NCI-H1417 treated with DMSO at 0.1 percent for 48 hours (cell line): ENCODE data around the gene HDAC7.

Experiments used
- DNase-seq: peaks from one replicate; lab custom pipeline; 2025; lab: John Stamatoyannopoulos, UW

HDAC7 gene

GRCh38 chr12:47758834-47759690 is 60.6 kb downstream of the HDAC7 start, which contains the start of gene RAPGEF3:
Gene RAPGEF3, minus strand, starts transcription at chr12:47758880. Its CDS starts 324 bp downstream, at chr12:47758556.
- DNase-seq = no peak

DNA sequence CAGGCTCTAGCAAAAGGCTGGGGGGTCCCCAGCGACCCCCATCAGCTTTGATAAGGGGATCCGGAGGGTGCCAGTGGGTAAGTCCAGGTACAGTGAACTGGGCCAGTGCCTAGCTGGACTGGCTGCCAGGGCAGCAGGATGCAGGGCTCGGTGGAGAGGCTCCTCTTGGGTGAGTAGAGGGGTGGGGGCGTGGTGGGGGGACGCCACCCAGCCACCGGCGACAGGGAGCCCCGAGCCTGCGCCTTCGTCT is 61.2 kb downstream of the HDAC7 start:
- DNase-seq = no peak

DNA sequence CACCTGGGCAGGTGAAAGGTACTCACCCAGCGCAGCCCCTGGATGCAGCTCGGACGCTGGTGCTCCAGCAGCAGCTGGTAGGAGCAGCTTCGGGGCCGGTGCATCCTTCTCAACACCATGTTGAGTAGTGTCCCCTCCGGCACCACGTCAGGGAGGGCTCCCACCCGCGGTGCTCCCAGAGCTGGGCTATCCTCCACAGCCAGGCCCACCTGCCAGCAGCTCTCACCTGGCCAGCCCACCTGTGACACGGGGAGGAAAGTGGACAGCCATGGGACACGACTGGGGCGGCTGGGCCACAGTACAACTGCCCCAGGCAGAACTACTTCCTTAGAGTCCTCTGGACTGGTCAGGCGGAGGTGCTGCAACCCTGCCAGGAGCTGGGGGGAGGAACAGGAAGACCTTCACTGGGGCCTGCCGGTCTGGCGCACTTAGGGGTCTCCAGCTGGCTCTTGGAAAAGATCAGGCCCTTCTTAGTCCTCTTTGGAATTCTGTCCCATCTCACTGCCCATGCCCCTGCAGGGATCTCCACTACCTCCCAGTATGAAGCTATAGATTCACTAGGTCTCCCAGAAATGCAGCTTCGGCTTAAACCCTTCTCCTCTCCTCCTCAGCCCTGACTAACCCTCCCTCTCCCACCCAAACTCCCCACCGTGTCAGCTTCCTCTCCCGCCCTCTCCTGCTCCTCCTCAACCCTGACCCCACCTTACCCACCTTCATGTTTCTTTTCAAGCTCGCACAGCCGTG is 61.7 kb downstream of the HDAC7 start:
- no peak for DNase-seq

- no peak for DNase-seq
Observed at GRCh38 chr12:47757364-47757839, 62.3 kb downstream of the HDAC7 start.

GRCh38 chr12:47755655-47756562 is 63.8 kb downstream of the HDAC7 start:
- DNase-seq = no peak

DNA sequence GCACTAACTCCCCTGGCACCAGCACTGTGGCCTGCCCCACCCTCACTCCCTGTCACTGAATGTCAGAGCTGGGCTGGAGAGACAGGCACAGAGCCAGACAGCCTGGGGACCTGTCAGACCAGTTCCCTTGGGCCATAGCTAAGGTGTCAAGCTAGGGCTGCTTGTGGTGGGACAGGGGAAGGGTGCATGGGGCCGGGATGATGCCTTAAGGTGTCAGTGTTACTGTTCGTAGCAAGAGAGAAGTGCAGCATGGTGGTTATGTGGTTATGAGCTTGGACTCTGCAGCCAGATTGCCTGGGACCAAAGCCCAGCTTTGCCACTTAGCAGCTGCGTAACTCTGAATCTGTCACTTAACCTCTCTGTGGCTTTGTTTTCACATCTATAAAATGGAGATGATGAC is 64.8 kb downstream of the HDAC7 start:
- DNase-seq = no peak

DNA sequence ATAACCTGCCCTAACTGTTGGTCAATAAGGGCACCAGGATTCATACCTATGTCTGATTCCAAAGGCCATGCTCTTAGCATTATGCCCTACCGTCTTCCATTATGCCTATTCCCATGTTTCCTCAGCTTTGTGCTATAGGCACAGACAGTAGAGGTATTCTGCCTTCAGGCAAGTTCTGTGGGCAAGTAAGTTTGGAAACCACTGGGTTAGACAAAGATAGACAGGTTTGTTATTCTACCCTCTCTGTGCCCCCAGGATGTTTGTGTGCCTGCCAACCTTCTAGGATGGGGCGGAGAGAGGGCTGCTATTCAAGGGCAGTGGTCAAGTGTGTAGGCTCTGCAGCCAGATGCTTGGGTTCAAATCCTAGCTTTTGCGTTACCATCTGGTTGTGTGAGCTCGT is 65.6 kb downstream of the HDAC7 start:
- no peak for DNase-seq

DNA sequence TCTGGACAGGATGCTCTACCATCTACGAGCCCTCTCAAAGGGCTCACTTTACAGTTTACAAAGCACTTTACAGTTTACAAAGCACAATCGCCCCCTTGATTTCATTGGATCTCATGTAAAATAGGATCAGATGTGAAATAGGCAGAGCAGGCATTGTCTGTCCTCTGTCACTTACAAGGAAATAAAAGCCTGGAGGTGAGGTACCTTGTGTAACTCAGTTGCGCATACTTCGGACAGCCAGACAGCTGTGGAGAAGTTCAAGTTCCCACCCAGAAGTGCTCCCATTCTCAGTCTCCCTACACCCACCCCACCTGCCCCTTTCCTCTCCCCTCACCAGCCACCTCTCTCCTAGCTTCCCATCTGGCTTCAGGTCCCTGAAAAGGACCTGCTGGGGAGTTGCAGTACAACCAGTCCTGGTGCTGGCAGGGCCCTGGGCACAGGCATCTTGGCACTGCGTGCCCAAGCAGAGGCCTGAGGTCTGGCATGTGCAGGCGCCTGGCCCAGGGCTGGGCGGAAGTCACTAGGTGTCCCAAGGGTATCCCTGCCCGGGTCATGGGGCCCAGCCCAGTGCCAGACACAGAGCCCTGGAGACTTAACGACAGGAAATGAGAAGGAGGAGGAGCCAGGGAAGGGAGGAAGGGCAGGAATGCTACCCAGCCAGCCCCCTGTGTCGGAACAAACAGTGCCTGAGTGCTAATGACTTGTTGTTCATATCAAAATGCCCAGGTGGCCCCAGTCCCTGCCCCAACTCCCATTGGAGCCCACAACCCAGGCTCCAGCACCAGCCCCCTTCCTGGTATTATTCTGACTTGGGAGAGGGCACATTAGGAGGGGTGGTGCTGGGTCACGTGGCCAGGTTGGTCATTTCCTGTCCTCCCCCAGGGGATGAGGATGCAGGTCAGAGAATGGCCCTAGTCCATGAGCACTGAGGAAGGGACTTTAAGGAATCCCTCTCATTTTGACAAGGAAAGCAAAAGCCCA is 66.4 kb downstream of the HDAC7 start:
- DNase-seq = no peak

GRCh38 chr12:47752552-47752951 is 67.2 kb downstream of the HDAC7 start:
- no peak for DNase-seq

DNA sequence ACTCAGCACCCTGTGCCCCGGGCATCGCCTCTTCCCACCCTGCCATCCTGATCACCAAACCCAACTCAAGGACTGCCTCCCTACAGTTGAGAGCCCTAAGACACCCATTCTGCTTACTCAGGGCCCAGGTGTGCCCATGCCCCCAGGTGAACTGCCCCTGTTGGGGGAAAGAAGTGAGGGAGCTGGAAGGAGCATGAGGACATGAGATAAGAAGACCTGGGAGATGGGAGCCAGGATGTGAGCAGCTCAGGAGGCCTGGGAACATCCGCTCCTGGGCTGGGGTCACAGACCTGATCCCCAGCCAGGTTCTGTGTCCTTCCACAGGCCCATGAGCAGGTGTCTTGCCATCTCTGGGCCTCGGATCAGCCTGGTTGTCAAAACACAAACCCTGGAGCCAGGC is 67.6 kb downstream of the HDAC7 start:
- no peak for DNase-seq

- no peak for DNase-seq
Observed at GRCh38 chr12:47751561-47751960, 68.1 kb downstream of the HDAC7 start.

GRCh38 chr12:47750916-47751470 is 68.7 kb downstream of the HDAC7 start:
- no peak for DNase-seq

DNA sequence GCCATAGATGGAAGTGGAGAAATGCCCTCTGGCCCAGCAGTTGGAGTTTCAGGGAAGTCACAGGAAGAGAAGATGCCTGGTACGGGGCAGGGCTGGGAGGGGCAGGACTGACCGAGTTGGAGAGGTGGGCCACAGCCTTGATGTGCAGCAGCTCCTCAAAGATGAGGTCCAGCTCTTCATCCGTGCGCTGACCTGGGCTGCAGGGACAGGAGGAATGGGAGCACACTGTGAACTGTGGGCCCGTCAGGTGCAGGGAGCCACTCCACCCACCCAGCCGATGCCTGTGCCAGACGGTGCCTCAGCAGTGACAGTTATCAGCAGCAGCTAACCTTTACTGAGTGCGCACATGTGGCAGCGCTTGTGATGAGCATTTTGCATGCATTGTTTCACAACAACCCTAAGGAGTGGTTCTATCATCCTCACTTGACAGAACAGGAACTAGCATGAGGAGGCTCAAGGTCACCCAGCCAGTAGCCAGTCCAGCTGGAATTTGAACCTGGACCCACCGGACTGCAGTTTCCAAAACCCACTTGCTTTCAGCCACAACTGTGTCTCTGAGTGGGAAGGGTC is 69.4 kb downstream of the HDAC7 start:
- no peak for DNase-seq

DNA sequence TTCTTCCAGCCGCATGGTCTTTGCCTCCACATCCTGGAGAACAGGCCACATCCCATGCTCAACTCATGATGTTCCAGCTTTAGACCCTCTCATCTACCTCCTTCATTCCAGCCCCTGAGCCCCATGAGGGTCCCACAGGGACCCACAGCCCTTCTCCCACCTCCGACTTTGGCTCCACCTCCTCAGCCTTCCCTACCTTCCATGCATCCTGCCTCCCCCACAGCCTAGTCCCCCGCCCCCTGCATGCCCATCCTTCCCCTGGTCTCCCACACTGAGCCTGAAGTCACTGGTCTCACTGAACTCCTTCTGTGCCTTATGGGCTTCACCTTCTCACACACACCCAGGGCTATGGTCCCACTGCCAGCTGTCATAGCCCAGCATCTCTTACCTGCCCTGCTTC is 70.8 kb downstream of the HDAC7 start:
- no peak for DNase-seq

- no peak for DNase-seq
Observed at GRCh38 chr12:47748507-47748828, 71.2 kb downstream of the HDAC7 start.

- DNase-seq = no peak
Observed at GRCh38 chr12:47747596-47748506, 71.9 kb downstream of the HDAC7 start.

- no peak for DNase-seq
Observed at GRCh38 chr12:47747126-47747525, 72.6 kb downstream of the HDAC7 start.

DNA sequence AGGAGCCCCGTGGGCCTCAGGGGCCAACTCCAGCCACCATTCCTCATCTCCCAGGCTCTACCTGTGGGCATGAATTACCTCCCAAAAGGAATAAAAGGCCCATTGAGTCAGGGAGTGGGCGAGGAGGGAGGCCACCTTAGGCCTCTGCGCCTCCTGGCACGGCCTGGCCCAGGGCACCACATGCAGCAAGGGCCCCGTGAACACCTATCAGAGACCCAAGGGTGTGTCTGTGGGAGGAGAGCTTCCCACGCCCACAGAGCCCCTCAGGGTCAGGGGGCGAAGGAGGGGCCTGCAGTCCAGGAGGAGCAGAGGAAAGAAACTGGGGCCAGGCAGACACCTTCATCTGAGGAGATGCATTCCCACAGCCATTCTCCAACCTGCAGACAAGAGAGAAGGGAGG is 73.2 kb downstream of the HDAC7 start:
- no peak for DNase-seq

DNA sequence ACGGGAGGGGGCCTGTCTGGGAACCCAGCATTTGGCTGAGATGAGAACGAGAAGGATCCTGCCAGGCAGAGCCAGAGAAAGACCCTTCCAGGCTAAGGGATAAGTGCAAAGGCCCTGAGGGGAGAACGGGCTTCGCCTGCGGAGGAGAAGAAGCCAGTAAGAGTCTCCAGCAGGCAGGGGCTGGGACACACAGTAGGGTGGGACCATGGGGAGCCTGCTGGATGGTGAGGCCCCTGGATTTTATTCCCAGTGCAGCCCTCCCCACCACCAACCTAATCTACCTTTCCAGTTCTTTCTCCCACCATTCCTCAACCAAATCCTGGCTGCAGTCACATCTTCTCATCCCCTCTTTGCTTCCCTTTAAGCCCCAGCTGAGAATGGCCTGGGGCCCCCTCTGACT is 73.6 kb downstream of the HDAC7 start:
- no peak for DNase-seq
